Measurements from ENCODE around the gene JMJD8.

The JMJD8 gene

DNA sequence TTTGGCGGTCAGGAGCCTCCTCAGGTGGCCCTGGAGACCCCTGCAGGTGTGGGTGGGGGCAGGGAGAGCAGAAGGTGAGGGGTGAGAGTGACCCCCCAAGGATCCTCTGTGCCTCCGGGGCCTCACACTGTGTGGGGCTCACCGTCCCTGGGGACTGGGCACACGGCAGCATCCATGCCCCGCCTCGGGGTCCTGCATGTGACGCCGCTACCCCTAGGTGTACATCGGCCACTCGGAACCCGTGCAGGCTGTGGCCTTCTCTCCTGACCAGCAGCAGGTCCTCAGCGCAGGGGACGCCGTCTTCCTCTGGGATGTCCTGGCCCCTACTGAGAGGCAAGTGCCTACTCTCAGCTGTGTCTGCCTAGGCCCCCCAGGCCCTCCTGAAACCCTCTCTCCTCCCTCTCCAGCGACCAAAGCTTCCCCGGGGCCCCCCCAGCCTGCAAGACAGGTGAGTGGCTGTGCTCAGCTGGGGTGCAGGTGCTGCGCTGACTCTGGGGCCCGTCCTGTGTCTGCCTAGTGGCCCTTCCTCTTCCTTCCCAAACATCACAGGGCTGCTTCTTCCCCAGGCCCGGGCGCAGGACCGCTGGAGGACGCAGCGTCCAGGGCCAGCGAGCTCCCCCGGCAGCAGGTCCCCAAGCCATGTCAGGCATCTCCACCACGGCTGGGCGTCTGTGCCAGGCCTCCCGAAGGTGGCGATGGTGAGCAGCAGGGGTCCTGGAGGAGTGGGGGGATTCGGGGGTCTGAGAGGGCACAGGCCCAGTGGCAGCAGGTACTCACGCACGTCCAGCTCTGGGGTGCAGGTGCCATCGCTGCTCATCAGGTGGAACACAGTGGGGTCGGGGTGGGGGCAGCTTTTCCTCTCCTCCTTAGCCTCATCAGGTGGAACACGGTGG, 25.2 kb downstream of the JMJD8 start:
- no peak for DNase-seq

DNA sequence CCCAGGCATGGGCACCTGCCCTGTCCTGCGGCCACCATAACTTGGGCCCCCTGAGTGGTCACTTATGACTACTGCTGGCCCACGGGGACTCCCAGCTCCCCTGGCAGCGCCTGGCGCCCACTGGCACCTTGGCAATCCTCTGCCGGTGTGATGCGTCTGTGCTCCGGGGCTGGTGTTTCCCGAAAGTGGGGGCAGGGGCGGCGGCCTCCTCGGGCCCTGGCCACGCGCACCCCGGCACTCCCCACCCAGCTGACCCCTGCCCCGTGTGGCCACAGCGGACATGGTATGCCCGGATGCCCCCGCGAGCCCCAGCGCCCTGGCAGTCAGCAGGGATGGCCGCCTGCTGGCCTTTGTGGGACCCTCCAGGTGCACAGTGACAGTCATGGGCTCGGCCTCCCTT, 26.6 kb downstream of the JMJD8 start:
- no peak for DNase-seq

DNA sequence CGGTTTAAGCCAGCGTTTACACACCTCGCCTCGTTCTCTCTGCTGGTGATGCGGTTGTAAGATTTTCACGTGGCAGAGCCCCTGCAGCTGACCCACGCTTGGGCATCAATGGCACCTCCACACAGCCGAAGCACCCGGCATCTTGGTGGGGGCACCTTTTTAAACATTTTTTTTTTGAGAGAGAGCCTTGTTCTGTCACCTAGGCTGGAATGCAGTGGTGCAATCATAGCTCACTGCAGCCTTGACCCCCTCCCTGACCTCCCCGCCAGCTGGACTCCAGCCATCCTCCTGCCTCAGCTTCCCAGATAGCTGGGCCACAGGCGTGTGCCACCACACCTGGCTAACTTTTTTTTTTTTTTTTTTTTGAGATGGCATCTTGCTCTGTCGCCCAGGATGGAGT, 30.1 kb downstream of the JMJD8 start:
- no peak for DNase-seq

DNA sequence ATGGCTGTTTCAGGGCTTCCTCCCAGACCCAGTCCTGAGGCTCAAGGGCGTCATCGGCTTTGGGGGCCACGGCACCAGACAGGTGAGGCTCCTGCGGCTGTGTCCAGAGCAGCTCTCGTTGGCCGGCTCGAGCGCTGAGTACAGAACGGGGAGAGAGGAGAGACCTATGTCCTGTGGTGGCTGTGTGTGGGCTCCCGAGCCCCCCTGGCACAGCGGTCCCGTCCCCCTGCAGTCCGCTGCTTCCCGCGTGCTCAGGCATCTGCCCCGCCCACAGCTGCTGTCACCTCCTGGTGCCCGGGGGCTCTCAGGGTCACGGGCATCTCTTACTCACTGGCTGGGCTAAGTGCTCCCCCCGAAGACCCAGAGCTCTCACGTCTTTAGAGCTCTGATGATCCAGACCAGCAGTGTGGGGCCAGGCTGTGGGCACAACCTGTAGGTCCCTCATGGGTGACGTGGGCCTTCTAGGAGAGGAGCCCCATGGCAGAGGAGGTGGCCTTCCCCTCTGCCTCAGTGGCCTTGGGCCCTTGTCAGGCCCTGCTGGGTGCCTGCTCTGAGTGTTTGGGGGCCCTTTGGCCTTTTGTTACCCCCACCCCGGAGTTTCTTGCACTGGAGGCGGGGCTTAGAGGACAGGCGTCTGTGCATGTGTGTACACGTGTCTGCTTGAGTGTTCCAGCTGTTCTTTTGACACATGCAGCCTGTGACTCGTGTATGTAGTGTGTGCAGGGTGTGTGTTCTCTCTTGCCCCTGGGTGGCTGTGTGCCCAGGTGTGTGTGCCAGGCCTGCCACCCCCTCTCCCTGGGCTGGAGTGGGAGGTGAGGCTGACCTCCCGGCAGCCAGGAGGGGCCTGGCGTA, 31.5 kb downstream of the JMJD8 start:
- no peak for DNase-seq

DNA sequence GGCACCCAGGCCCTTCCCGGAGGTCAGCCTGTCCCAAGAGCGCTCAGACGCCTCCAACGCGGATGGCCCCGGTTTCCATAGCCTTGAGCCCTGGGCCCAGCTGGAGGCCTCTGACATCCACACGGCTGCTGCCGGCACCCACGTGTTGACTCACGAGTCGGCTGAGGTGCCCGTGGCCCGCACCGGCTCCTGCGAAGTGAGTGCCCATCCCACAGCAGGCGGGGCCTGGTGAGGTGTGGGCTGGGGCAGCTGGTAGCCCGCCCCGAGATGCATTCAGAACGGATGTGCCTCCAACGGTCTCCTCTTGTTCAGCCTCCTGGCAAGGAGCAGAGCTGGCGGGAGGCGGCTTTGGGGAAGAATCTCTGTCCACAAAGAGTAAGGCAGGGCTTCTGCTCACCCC, 32.3 kb downstream of the JMJD8 start:
- DNase-seq: no peak

DNA sequence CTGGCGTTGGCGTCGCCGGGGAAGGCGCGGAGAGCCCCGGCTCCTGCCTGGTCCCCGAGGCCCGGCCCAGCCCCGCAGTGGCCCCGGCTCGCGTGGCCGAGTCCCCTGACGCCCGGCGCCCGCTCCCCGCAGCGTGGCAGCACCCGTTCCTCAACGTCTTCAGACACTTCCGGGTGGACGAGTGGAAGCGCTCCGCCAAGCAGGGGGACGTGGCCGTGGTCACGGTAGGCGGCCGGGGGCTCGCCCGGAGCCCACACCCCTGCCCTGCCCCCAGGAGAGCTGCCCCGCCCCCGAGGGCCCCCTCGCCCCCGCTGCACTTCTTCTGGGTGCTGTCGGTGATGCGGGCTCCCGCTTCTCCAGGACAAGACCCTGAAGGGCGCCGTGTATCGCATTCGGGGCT, 34.5 kb downstream of the JMJD8 start:
- DNase-seq: no peak

DNA sequence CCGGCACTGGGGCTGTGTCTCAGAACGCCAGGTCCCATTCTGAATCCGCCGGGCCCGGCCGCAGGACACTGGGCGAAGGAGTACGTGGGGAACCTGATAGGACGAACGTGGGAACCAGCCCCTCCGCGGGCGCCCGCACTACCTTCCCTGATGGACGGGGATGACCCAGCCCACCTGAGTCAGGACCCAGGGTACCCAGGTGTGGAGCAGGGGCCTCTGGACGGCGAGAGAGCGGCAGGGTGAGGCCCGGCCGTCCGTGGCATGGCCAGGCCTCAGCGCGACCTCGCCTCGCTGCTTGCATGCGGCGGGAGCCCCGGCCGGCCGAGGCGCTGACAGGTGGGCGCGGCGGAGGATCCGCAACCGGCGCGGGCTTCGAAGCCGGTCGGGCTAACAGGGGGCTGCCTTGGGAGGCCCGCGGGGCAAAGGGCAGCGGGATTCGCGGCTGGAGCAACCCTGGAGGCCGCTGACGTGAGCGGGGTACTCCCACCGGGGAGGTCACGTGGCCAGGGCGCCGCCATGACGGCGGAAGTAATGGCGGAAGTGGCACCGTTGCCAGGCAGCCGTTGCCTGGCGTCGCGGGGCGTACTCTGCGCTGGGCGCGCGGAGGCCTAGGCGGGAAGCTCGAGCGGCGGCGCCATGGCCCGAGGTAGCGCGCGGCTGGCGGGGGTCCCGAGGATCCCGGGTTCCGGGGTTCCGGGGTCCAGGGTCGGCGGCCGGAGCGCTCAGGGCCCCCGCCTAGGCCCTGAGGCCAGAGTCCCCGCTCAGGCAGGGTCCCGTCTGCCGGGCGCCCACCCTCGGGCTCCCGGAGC, 35.1 kb downstream of the JMJD8 start, which contains the start of gene WDR90:
Gene WDR90 (plus strand): TSS at position 585 of the 809 bp plus-strand sequence. CDS start 52 bp downstream, at position 637.
- DNase-seq: no peak

DNA sequence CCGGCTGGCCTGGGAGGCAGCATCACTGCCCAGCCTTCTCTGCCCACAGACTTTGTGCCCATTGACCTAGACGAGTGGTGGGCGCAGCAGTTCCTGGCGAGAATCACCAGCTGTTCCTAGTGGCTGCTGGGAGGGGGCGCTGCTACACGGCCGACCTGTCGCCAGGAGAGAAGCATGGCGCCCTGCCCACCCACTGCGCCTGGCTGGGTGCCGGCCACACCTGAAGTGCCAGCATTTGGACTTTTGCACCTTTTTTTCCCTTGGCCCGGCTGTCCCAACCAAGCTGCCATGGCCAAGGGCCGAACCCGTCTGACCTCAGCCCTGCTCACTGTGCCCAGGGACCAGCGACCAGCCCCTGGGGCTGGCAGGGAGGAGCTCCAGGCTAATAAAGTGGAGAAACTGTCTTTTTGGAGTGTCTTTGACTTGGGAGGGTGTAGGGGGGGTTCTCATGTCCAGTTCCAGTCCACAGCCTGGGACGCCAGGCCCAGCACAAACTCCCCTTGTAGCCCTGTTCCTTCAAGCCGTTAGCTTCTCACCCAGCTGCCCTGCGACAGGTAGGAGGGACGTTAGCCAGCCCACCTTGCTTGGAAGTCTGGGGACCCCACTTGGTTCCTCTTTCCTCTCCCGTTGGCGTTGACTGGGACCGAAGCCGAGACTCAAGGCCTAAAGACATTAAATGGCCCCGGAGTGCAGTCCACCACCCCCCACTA, 35.9 kb downstream of the JMJD8 start:
- DNase-seq: no peak

DNA sequence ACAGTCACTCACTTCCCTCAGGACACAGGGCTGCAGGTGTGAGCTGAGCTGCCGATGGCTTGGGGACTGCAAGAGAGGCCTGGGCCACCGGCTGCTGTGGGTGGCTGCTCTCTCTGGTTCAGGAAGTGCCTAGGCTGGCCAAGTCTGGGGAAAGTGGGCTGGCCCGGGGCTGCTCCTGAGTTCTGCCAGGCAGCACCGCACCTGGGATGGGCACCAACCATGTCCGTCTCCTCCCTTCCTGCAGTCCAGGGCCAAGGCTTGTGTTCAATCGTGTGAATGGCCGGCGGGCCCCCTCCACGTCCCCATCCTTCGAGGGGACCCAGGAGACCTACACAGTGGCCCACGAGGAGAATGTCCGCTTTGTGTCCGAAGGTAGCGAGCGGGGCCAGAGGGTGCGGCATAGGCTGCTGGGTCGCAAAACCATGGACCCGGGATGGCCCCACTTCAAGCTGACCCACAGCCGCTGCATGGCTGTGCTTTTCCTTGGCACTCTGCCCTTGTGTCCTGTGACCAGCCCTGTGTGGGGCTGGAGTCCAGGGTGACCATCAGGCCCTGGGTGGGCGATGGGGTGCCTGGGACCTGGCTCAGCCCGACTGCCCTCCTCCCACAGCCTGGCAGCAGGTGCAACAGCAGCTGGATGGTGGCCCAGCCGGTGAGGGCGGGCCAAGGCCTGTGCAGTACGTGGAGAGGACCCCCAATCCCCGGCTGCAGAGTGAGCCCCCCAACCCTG, 36.8 kb downstream of the JMJD8 start:
- no peak for DNase-seq

DNA sequence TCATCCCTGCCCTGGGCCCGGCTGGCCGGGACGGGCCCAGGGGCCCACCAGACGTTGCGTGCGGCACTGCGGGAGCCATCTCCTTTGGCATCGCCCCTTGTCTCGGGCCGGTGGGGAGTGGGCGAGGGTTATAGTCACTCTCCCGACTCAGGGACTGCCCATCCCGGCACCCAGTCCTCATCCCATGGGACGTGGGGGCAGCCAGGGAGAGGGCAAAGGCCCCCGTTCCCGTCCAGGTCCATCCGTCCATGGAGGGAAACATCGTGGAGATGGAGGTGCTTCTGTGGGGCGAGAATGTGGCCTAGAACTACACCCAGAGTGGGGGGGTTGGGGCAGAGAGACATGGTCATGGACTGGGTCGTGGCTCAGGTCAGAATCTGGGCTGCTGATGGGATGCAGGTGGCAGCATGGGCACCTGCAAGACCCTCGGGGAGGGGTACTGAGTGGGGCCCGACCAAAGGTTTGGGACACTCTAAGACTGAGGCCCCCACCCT, 37.4 kb downstream of the JMJD8 start:
- DNase-seq: no peak

DNA sequence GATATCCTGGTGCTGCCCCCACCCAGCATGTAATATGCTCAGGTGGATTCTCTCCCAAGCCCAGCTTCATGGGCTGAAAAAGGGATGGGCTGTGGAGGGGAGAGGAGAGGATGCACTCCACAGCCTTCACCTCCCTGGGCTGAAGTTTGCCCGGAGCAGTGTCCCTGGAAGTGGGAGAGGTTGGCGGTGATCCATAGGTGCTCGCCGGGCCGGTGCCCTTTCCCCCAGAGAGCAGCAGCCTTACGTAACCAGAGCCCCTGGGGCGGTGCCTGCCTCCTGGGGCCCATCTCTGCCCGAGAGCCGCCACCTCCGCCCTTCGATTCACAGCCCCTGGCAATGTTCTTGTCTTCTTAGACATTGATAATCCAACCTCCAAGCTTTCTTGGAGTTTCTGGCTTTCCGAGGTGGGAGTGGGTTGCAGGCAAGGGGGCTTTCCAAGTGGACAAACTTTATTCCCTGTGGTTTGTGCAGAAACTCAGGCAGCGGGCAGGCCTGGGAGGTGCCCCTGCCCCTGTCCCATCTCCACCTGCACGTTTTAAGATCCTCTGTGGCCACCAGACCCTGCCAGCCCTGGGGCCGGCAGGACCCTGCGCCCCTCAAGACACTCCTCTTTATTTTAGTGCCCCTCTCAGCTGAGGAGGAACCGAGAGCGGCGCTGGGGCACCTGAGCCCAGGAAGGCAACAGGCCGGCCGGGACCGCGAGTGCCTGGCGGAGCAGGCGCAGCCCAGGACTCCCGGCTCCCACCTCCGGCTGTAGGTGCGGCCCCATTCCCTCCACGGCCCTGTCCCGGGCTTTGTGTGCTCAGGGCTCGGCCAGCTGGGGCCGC, 38.1 kb downstream of the JMJD8 start:
- no peak for DNase-seq

DNA sequence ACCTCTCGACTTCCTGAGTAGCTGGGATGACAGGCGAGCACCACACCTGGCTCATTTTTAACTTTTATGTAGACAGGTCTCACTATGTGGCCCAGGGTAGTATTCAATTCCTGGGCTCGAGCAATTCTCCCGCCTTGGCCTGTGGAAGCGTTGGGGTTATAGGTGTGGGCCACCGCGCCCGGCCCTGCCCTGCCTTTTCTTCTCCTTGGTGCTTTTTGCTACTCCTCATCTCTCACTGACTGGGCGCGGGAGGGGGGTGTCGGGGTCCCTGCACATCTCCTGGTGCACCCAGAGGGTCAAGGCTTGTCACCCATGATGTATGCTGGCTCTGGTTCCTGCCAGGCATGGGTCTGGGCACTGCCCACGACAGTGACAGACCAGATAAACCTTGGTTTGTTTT, 39.6 kb downstream of the JMJD8 start:
- DNase-seq: no peak

DNA sequence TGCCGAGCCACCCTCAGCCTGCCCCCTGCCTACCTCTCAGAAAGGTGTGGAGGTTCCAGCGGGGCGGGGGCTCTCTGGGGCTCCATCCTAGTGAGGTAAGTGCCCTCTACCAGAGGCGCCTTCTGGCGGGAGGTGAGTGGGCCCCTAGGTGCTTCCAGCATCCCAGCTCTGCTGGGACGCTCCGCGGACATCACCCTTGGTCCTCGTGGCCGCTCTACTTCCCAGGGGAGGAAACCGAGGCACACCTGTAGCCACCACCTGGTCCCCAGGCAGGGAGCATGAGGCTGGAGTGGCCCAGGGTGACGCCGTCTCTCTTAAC, 41.1 kb downstream of the JMJD8 start:
- no peak for DNase-seq

DNA sequence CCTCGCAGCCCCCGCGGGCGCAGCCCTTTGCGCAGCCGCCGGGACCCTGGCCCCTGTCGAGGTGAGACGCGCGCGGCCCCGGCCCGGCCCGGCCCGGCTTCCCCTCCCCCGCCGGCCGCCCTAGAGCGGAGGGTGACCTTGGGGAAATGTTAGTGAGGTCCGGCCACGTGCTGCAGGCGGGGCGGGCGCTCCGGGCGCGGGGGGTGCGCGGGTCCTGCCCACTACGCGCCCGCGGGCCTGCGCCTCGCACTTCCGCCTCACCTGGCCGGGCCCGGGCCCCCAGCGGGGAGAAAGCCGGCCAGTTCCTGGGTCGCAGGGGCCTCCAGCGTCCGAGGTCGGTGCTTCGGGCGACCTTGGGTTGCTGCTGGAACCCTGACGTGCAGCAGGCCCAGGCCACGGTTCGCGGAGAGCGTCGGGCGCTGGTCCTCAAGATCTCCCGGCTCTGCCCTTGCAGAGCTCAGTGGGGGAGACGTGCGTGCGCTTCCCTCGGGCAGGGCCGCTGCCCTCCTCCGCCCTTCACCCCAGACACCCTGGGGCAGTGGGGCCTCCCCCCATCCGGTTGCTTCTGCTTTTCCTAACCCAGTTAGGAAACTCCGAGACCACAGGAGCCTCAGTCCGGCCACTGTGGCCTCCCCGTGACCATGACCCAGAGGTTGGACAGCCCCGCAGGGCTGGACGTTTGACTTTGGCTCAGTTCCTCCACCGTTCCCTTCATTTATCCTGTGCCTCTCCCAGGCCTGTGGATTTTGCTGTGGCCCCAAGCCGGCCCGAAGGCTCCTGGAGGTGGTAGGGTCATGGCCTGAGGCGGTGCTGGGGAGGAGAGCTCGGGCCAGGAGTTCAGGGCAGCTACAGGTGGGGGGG, 41.7 kb downstream of the JMJD8 start:
- no peak for DNase-seq

DNA sequence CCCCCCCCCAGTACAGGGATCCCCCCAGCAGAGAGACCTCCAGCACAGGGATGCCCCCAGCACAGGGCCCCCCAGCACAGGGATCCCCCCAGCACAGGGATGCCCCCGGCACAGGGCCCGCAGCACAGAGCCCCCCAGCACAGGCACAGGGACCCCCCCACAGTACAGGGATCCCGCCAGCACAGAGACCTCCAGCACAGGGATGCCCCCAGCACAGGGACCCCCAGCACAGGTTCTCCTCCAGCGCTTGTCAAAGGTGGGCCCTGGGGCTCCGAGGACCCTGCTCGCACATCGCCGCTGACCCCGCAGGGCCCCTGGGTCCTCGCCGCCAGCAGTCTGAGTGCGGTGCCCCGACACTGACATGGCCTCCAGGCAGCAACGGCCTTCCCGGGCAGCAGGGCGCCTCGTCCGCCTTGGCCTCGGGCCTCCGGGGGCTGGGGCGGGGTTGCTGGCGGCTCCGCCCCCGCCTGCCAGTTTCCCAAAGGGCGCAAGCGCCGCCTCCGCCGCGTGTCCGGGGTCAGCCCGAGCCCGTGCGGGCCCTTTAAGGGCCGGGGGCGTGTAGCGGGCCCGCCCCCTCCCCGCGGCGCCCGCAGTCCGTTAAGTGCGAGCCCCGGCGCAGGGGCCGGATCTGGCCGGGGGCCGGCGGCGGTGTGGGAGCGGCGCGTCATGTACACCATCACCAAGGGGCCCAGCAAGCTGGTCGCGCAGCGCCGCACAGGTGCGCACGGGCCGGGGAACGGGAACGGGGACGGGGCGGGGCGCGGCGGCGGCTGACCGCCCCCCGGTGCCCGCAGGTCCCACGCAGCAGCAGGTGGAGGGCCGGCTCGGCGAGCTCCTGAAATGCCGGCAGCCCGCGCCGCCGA, 42.6 kb downstream of the JMJD8 start, which contains the start of gene MCRIP2:
Gene MCRIP2 (plus strand): TSS at position 503 of the 863 bp plus-strand sequence. CDS start 164 bp downstream, at position 667.
- no peak for DNase-seq

DNA sequence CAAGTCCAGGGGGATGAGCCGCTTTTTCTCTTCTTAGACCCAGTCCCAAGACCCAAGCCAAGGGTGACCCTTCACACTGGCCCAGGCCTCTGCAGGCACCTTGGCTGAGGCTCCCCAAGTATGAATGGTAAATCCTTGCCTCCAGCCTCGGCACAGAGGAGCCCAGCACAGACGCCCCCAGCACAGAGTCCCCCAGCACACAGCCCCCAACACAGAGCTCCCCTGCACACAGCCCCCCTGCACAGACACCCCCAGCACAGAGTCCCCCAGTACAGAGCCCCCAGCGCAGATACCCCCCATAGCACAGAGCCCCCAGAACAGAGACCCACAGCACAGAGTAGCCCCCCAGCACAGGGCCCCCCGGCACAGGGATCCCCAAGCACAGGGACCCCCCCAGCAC, 43.5 kb downstream of the JMJD8 start:
- no peak for DNase-seq

DNA sequence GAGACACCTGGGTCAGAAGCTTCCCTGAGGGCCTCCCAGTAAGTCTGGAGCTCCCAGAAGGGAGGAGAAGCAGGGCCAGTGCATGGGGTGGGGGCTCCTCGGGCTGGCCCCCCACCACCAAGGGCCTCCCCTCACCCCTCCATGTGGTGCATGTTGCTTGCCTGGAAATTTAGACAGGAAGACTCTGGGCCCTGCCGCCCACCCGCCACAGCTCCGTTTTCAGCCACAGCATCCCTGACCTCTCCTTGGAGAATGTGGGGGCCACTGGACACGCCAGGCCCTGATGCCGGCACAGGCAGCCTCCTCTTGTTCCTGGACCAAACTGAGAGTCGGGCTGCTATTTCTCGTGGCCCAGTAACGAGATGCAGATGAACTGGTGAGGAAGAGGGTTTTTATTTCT, 45.3 kb downstream of the JMJD8 start:
- DNase-seq: no peak

DNA sequence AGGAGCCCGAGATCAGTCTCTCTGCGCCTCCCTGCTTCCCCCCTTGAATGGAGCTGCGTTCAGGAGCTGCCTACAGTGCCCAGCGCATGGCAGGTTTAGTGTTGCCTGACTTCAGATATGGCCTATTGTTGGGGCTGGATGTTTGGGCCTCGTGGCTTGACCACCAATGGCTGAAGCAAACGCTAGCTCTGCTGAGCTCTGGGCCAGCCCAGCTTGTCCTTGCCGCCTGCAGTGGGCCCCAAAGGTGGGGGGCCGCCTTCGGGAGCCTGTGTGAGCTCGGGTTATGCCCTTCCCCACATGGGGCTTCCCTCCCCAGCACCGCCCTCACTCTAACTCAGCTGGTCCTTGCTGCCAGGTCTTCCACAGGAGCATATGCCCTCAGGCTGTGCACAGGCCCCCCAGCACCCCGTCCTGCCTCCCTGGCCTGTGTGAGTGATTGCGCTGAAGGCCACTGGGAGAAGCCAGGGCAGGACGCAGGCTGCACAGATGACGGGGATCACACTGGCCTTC, 46.0 kb downstream of the JMJD8 start:
- no peak for DNase-seq

Measured in cortex of kidney (tissue), 1 donor.